HEK293 (cell line): ENCODE measurements around the gene CREB3L1.
A peak's percentile ranks its signal among the peaks of the same experiment; 100 is the strongest.

ENCODE experiments used
- CTCF ChIA-PET: fragments of 350-600 bp; formaldehyde crosslinking; extraction: SDS; loops from one replicate; lab custom pipeline; 2021; ENCODE audit warnings: antibody characterized with exemption; lab: Yijun Ruan, JAX
- POLR2A ChIA-PET: fragments of 300-600 bp; formaldehyde crosslinking; extraction: SDS; loops from one replicate; lab custom pipeline; 2020; ENCODE audit warnings: antibody characterized with exemption, inconsistent platforms; lab: Yijun Ruan, JAX
- H3K27ac ChIP-seq: fragments of 200-500 bp; sonication (Bioruptor generic); 2 replicates; pipeline ENCODE4 v1.5.1; 2014; ENCODE audit warnings: low read depth, low read length, control low read depth, inconsistent platforms; ENCODE audit errors: extremely low read depth
- H3K36me3 ChIP-seq, 2 experiments: fragments of 200-500 bp in 1 of 2; sonication (Bioruptor generic) in 1 of 2; 1 replicate in 1 of 2; 2 replicates in 1 of 2; pipeline ENCODE4 v1.5.1; 2014 to 2017; ENCODE audit warnings: inconsistent platforms in 2 of 2, low read length in 2 of 2; ENCODE audit not compliant: control insufficient read depth in 2 of 2, insufficient read depth in 1 of 2
- H3K4me1 ChIP-seq: fragments of 200-500 bp; sonication (Bioruptor generic); 2 replicates; pipeline ENCODE4 v1.5.1; 2014; ENCODE audit warnings: mild to moderate bottlenecking, low read length, inconsistent platforms; ENCODE audit not compliant: control insufficient read depth, insufficient read depth
- H3K4me3 ChIP-seq: 2 replicates; pipeline ENCODE4 v1.5.1; 2011; ENCODE audit warnings: low read depth, mild to moderate bottlenecking, control low read depth, low read length, moderate library complexity
- H3K9me3 ChIP-seq: fragments of 200-500 bp; sonication (Bioruptor generic); 2 replicates; pipeline ENCODE4 v1.5.1; 2014; ENCODE audit warnings: low read depth, low read length, inconsistent platforms; ENCODE audit not compliant: control insufficient read depth, insufficient read depth
- EGR2 ChIP-seq: fragments of 450-650 bp; formaldehyde crosslinking; IDR thresholded peaks from 2 replicates; pipeline ENCODE4 v1.5.1; 2016; ENCODE audit warnings: low read depth, missing biosample characterization, missing genetic modification characterization
- GFI1B ChIP-seq: fragments of 450-650 bp; formaldehyde crosslinking; IDR thresholded peaks from 2 replicates; pipeline ENCODE4 v1.5.1; 2016; ENCODE audit warnings: missing biosample characterization, missing genetic modification characterization
- GLIS1 ChIP-seq: fragments of 450-650 bp; formaldehyde crosslinking; IDR thresholded peaks from 2 replicates; pipeline ENCODE4 v1.5.1; 2016; ENCODE audit warnings: missing biosample characterization, missing genetic modification characterization
- HOXD13 ChIP-seq: sonication (generic); formaldehyde crosslinking; IDR thresholded peaks from 2 replicates; pipeline ENCODE4 v1.8.0; 2022; ENCODE audit warnings: missing genetic modification reagents, borderline replicate concordance
- OVOL3 ChIP-seq: fragments of 450-650 bp; formaldehyde crosslinking; IDR thresholded peaks from 2 replicates; pipeline ENCODE4 v1.5.1; 2016; ENCODE audit warnings: missing biosample characterization, missing genetic modification characterization
- SALL2 ChIP-seq: fragments of 450-650 bp; formaldehyde crosslinking; IDR thresholded peaks from 2 replicates; pipeline ENCODE4 v1.5.0; 2017; ENCODE audit warnings: missing biosample characterization, mild to moderate bottlenecking, missing genetic modification characterization, borderline replicate concordance
- SCRT2 ChIP-seq: fragments of 450-650 bp; formaldehyde crosslinking; IDR thresholded peaks from 2 replicates; pipeline ENCODE4 v1.5.1; 2016; ENCODE audit warnings: missing biosample characterization, missing genetic modification characterization
- YY1 ChIP-seq: fragments of 450-650 bp; formaldehyde crosslinking; IDR thresholded peaks from 2 replicates; pipeline ENCODE4 v1.5.1; 2018; ENCODE audit warnings: missing biosample characterization, missing genetic modification characterization
- ZEB2 ChIP-seq: fragments of 450-650 bp; formaldehyde crosslinking; IDR thresholded peaks from 2 replicates; pipeline ENCODE4 v1.5.1; 2016; ENCODE audit warnings: missing biosample characterization, missing genetic modification characterization
- ZFHX2 ChIP-seq: fragments of 450-650 bp; formaldehyde crosslinking; conservative IDR thresholded peaks from 2 replicates; pipeline ENCODE4 v1.5.1; 2016; ENCODE audit warnings: missing biosample characterization, missing genetic modification characterization
- ZIC2 ChIP-seq: fragments of 450-650 bp; formaldehyde crosslinking; IDR thresholded peaks from 2 replicates; pipeline ENCODE4 v1.5.1; 2016; ENCODE audit warnings: missing biosample characterization, missing genetic modification characterization
- ZNF121 ChIP-seq: fragments of 450-650 bp; formaldehyde crosslinking; IDR thresholded peaks from 2 replicates; pipeline ENCODE4 v1.5.1; 2016; ENCODE audit warnings: missing biosample characterization, missing genetic modification characterization
- ZNF335 ChIP-seq: fragments of 450-650 bp; formaldehyde crosslinking; conservative IDR thresholded peaks from 2 replicates; pipeline ENCODE4 v1.5.1; 2016; ENCODE audit warnings: missing biosample characterization, missing genetic modification characterization
- ZNF341 ChIP-seq: fragments of 450-650 bp; formaldehyde crosslinking; IDR thresholded peaks from 2 replicates; pipeline ENCODE4; 2016; ENCODE audit warnings: low read depth, missing biosample characterization, missing genetic modification characterization
- ZNF350 ChIP-seq: fragments of 450-650 bp; formaldehyde crosslinking; IDR thresholded peaks from 2 replicates; pipeline ENCODE4 v1.5.0; 2017; ENCODE audit warnings: missing biosample characterization, mild to moderate bottlenecking, missing genetic modification characterization
- ZNF521 ChIP-seq: fragments of 450-650 bp; formaldehyde crosslinking; IDR thresholded peaks from 2 replicates; pipeline ENCODE4 v1.5.1; 2017; ENCODE audit warnings: missing biosample characterization, mild to moderate bottlenecking, missing genetic modification characterization
- ZNF544 ChIP-seq: fragments of 450-650 bp; formaldehyde crosslinking; IDR thresholded peaks from 2 replicates; pipeline ENCODE4 v1.5.0; 2017; ENCODE audit warnings: missing biosample characterization, missing genetic modification characterization
- ZNF560 ChIP-seq: fragments of 450-650 bp; formaldehyde crosslinking; IDR thresholded peaks from 2 replicates; pipeline ENCODE4 v1.5.1; 2017; ENCODE audit warnings: missing biosample characterization, missing genetic modification characterization, borderline replicate concordance
- ZNF621 ChIP-seq: fragments of 450-650 bp; formaldehyde crosslinking; IDR thresholded peaks from 2 replicates; pipeline ENCODE4 v1.5.1; 2017; ENCODE audit warnings: missing biosample characterization, missing genetic modification characterization
- ZNF629 ChIP-seq: fragments of 450-650 bp; formaldehyde crosslinking; IDR thresholded peaks from 2 replicates; pipeline ENCODE4 v1.5.1; 2017; ENCODE audit warnings: missing biosample characterization, missing genetic modification characterization
- TF ChIP-seq, protein P1 (sequence below): fragments of 450-650 bp; formaldehyde crosslinking; IDR thresholded peaks from 2 replicates; pipeline ENCODE4 v1.5.1; 2016; ENCODE audit warnings: missing biosample characterization, missing genetic modification characterization
- TF ChIP-seq, protein P2 (sequence below): fragments of 450-650 bp; formaldehyde crosslinking; IDR thresholded peaks from 2 replicates; pipeline ENCODE4 v1.5.1; 2016; ENCODE audit warnings: missing biosample characterization, missing genetic modification characterization, borderline replicate concordance

The CREB3L1 gene

GRCh38 chr11:46348566-46349401 is 71.3 kb downstream of the CREB3L1 start:
- Histone ChIP-seq H3K36me3 (peaks cover 0 to 22% of the 10 kb centered on the region in 2 experiments; a peak in 1 of 3 replicates), H3K27ac (0 out of 2 replicates have a peak overlapping the region, but pooled peaks have one; percentile 64), H3K9me3 (no peaks in the 10 kb centered on the region), H3K4me3 (peak overlapping the region; percentile 85), H3K4me1 (no peaks in the 10 kb centered on the region; the same call in 1 of the 2 replicates)
- POLR2A ChIA-PET: interaction anchor here (0.8 kb wide), 1 partner anchor 106 kb away, joined by 3 read pairs; no protein-coding TSS in a partner anchor
- CTCF ChIA-PET: interaction anchor here (0.6 to 10.0 kb wide), 12 partner anchors 8 to 1096 kb away, joined by 3 to 98 read pairs (median 4); no protein-coding TSS in a partner anchor
- TF ChIP-seq ZIC2 (tag by site-specific recombination) (peak; percentile 60), SCRT2 (0 out of 2 replicates have a peak, but pooled peaks have one; percentile 41), ZNF341 (tag by site-specific recombination) (0 out of 2 replicates have a peak, but pooled peaks have one; percentile 44)
- TF ChIP-seq, protein P1, sequence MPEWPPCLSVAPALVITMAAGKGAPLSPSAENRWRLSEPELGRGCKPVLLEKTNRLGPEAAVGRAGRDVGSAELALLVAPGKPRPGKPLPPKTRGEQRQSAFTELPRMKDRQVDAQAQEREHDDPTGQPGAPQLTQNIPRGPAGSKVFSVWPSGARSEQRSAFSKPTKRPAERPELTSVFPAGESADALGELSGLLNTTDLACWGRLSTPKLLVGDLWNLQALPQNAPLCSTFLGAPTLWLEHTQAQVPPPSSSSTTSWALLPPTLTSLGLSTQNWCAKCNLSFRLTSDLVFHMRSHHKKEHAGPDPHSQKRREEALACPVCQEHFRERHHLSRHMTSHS (tag by site-specific recombination): no peak

DNA sequence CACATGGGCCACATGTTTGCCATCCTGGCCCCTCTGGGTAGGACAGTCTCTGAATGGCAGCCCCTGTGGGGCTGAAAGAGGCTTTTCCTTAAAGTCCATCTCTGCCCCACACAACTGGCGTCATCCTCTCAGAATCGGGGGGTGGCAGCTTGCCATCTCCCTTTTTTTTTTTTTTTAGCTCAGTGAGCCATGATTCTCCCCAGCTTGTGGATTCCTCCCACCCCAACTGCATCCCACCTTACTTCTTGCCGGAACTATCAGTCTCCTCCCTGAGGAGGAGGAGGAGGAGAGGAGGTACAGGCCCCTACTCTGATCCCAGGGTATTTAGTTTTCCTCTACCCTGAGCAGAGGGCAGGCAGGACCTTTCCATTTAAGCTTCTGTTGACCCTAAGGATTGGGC is 73.2 kb downstream of the CREB3L1 start:
- H3K27ac ChIP-seq: no peak overlapping the region
- peaks cover 0 to 22% of the 10 kb centered on the region in 2 experiments; a peak in 1 of 3 replicates for H3K36me3 ChIP-seq
- POLR2A ChIA-PET: interaction anchor here (0.5 to 0.6 kb wide), 2 partner anchors 9 to 225 kb away, joined by 3 read pairs; no protein-coding TSS in a partner anchor
- CTCF ChIA-PET: interaction anchor here (0.6 to 10.0 kb wide), 11 partner anchors 8 to 385 kb away, joined by 3 to 98 read pairs (median 9); partner anchors contain the start of gene CHRM4
- H3K9me3 ChIP-seq: no peaks in the 10 kb centered on the region
- no peaks in the 10 kb centered on the region; the same call in 1 of the 2 replicates for H3K4me1 ChIP-seq
- TF ChIP-seq ZNF544 (tag by site-specific recombination) (no peak), GLIS1 (tag by site-specific recombination) (peak; percentile 26; the same call in 1 of the 2 replicates), ZFHX2 (tag by site-specific recombination) (peak; percentile 30)
- no peak overlapping the region for H3K4me3 ChIP-seq

- CTCF ChIA-PET: interaction anchor here (0.5 to 10.0 kb wide), 16 partner anchors 8 to 386 kb away, joined by 3 to 98 read pairs (median 4); partner anchors contain the start of gene CHRM4
Measured at GRCh38 chr11:46351148-46351547, 73.7 kb downstream of the CREB3L1 start.

DNA sequence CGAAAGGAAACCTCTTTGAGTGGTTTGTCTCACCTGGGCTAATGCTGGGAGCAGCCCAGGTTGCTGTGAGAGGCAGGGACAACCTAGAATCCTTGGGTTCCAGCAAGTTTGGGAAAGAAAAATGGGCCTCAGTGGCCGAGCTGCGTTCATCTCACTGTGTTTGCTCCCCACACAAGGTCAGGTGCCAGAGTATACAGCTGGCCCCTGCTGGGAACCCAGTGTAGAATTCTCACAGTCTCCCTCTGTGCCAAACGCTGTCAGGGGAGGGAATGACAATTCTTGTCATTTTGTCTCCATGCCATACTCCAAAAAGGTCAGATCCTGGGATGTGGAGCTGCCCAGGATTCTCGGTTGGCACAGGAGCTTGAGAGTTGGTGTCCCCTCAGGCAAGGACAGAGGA is 74.1 kb downstream of the CREB3L1 start:
- H3K27ac ChIP-seq: no peak overlapping the region
- CTCF ChIA-PET: interaction anchor here (0.5 to 10.0 kb wide), 27 partner anchors 9 to 291 kb away, joined by 3 to 98 read pairs (median 4); partner anchors contain the start of gene CHRM4
- H3K4me1 ChIP-seq: no peaks in the 10 kb centered on the region; the same call in 1 of the 2 replicates
- POLR2A ChIA-PET: interaction anchor here (0.7 to 1.1 kb wide), 2 partner anchors 10 to 41 kb away, joined by 3 to 5 read pairs; partner anchors contain the start of gene CHRM4
- peaks cover 0 to 26% of the 10 kb centered on the region in 2 experiments; a peak in 1 of 3 replicates for H3K36me3 ChIP-seq
- no peak for TF ChIP-seq ZNF350 (tag by site-specific recombination)
- no peak for TF ChIP-seq YY1 (tag by site-specific recombination)
- no peak for TF ChIP-seq ZNF521 (tag by site-specific recombination)
- no peak for TF ChIP-seq ZEB2 (tag by site-specific recombination)
- no peak for TF ChIP-seq OVOL3 (tag by site-specific recombination)
- TF ChIP-seq HOXD13 (CRISPR knock-in tag): no peak
- no peak for TF ChIP-seq SALL2
- TF ChIP-seq GFI1B (tag by site-specific recombination): no peak
- H3K9me3 ChIP-seq: no peaks in the 10 kb centered on the region
- H3K4me3 ChIP-seq: no peak overlapping the region

More at GRCh38 chr11:46351148-46351547, 73.7 kb downstream of the CREB3L1 start:
- TF ChIP-seq ZNF629 (tag by site-specific recombination) (no peak), ZNF335 (tag by site-specific recombination) (peak; percentile 39; the same call in 1 of the 2 replicates), ZNF621 (tag by site-specific recombination) (no peak), ZNF560 (no peak), ZNF121 (no peak), EGR2 (tag by site-specific recombination) (no peak)
- TF ChIP-seq, protein P2, sequence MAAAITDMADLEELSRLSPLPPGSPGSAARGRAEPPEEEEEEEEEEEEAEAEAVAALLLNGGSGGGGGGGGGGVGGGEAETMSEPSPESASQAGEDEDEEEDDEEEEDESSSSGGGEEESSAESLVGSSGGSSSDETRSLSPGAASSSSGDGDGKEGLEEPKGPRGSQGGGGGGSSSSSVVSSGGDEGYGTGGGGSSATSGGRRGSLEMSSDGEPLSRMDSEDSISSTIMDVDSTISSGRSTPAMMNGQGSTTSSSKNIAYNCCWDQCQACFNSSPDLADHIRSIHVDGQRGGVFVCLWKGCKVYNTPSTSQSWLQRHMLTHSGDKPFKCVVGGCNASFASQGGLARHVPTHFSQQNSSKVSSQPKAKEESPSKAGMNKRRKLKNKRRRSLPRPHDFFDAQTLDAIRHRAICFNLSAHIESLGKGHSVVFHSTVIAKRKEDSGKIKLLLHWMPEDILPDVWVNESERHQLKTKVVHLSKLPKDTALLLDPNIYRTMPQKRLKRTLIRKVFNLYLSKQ (tag by site-specific recombination): no peak
- H3K4me1 ChIP-seq: no peaks in the 10 kb centered on the region; the same call in 1 of the 2 replicates
- H3K4me3 ChIP-seq: no peak overlapping the region
- no peaks in the 10 kb centered on the region for H3K9me3 ChIP-seq
- peaks cover 0 to 24% of the 10 kb centered on the region in 2 experiments; a peak in 1 of 3 replicates for H3K36me3 ChIP-seq
- H3K27ac ChIP-seq: no peak overlapping the region
- POLR2A ChIA-PET: interaction anchor here (0.5 to 0.6 kb wide), 2 partner anchors 9 to 225 kb away, joined by 3 read pairs; no protein-coding TSS in a partner anchor
